Subcutaneous preadipocyte (primary cell): Measurements from ENCODE around the gene SUPV3L1. TPM values are rescaled to one million over a fixed set of nuclear protein-coding genes. Genes with fewer than 3 reads are reported as not detected.

Experiments
- total RNA-seq: library from RNA; depleted of rRNA; stranded (reverse); fragments of >200 nt; gene quantifications from 2 replicates; pipeline ENCODE4 v1.2.3, GENCODE V29; 2012

SUPV3L1 gene
- 23.1 and 27.6 TPM in 2 replicates for total RNA-seq

DNA sequence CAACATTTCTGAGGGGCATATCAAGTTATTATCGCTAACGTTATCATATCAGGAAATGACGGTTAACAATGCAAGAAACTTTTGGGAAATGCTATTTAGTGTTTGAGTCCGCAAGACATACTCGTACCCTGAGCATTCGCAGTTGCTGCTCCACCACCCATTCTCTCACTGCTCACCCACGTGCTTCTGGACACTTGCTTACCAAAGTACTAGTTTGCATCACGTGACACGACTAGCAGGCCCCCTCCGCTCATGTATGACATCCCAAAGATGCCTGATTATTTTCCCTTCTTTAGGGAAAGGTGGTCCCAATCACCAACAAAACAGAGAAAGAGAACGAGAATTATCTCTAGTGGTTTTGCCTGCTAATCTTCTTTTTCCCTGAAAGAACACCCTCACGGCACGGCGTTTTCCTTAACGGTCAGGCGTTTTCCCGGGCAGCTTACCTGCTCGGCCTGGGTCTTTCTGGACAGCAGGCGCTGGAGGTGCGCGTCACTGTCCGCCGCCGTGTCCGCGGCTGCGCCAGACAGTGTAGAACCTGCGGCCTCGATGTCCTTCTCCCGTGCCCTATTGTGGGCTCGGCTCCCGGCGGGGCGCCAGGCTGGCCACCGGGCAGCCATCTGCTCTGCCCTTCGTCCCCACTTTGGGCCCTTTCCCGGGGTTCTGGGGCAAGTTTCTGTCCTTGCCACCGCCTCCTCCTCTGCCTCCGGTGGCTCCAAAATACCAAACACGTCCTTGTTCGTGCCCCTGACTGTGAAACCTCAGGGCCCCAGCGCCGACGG is at the start of gene SUPV3L1:
Gene SUPV3L1, plus strand, starts transcription at position 492 of the 782 bp plus-strand sequence. Its CDS starts 58 bp downstream, at position 550.

DNA sequence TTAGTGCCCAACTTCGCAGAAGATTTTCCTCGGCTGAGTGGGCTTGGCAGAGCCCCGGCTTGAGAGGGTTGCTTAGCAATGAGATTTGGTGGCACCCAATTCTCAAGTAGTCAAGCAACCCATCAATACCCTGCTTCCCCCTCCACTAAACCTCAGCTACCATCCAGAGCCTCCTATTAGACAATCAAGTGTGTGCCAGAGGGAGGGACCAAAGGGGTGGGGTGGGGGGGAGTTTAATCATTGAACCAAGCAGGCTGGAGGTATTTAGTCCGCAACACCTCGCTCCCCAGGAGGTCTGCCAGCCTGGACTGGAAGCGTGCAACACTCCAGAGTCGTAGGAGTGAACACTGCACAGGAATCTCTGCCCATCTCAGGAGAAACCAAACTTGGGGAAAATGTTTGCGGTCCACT is 40.0 kb downstream of the SUPV3L1 start, which contains the start of gene HKDC1:
Gene HKDC1, plus strand, starts transcription at position 292 of the 411 bp plus-strand sequence. Its CDS starts 104 bp downstream, at position 396.

Other genes starting within 250 kb of the SUPV3L1 start
- gene DDX21, start 224.1 kb upstream of the SUPV3L1 start, total RNA-seq: 63.2 and 106 TPM in 2 replicates
- 34.5 and 45.0 TPM in 2 replicates for gene KIFBP, start 191.4 kb upstream of the SUPV3L1 start, total RNA-seq
- 25.7 and 49.1 TPM in 2 replicates for gene SRGN, start 92.1 kb upstream of the SUPV3L1 start, total RNA-seq
- 21.5 and 24.6 TPM in 2 replicates for gene VPS26A, start 56.1 kb upstream of the SUPV3L1 start, total RNA-seq
- 0.20 TPM in 1 of 2 replicates, not detected in the other for gene HKDC1, start 40.1 kb downstream of the SUPV3L1 start, total RNA-seq
- 84.5 and 112 TPM in 2 replicates for gene HK1, start 98.3 kb downstream of the SUPV3L1 start, total RNA-seq
- gene TACR2, start 236.7 kb downstream of the SUPV3L1 start, total RNA-seq: 0.20 TPM in 1 of 2 replicates, not detected in the other